ENCODE results near the gene MVP. TPM values are rescaled to one million over a fixed set of nuclear protein-coding genes. Genes with fewer than 3 reads are reported as not detected.

The MVP gene
- total RNA-seq, 2 donors from 2014 or later = 3.0 to 8.0 TPM

DNA sequence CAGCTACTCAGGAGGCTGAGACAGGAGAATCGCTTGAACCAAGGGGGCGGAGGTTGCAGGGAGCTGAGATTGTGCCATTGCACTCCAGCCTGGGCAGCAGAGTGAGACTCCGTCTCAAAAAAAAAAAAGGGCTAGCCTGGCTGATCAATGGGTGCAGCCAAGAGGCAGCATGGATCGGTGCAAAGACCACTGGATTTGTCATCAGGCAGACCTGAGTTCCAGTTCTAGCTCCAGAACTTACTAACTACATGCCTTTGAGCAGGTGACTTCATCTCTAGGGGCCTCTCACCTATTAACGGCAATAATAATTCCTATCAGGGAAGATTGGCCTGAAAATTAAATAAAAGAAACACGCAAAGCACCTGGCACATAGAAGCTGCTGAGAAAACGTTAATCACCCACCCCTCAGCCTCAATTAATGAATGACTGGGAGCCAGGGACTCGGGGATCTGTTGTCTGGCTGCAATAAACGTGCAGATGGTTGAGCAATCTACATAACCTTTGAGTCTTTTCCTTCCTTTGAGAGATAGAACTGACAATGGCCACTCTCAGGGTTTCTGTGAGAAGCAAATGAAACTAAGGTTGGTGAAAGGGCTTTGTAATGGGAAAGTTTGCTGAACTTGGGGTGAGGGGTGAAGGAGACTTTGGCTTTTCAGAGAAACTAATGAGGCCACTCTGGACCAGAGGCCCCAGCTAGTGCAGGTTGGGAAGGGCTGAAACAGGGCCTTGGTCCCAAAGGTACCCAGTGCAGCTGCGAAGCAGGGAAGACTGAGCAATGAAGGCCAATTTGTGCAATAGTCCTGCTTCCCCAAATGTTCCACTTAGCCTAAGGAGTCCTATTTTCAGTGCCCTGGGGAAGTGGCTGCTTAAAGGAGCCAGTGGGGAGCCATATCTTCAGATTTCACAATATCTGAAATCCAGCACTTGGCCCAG lies 71.5 kb downstream of the MVP start:
- Mint-ChIP-seq H3K4me3 (no peak overlapping the region), H3K27me3 (ENCODE audit: insufficient read depth) (no peaks in the 10 kb centered on the region), H3K9me3 (no peaks in the 10 kb centered on the region), H3K36me3 (ENCODE audit: low read depth) (peaks cover 20% of the 10 kb centered on the region), H3K27ac (peak overlapping the region; percentile 7), H3K4me1 (no peaks in the 10 kb centered on the region)
- H3K4me1 ChIP-seq (ENCODE audit: control insufficient read depth, insufficient read depth, low read length) = no peaks in the 10 kb centered on the region
- TF ChIP-seq, protein P1, sequence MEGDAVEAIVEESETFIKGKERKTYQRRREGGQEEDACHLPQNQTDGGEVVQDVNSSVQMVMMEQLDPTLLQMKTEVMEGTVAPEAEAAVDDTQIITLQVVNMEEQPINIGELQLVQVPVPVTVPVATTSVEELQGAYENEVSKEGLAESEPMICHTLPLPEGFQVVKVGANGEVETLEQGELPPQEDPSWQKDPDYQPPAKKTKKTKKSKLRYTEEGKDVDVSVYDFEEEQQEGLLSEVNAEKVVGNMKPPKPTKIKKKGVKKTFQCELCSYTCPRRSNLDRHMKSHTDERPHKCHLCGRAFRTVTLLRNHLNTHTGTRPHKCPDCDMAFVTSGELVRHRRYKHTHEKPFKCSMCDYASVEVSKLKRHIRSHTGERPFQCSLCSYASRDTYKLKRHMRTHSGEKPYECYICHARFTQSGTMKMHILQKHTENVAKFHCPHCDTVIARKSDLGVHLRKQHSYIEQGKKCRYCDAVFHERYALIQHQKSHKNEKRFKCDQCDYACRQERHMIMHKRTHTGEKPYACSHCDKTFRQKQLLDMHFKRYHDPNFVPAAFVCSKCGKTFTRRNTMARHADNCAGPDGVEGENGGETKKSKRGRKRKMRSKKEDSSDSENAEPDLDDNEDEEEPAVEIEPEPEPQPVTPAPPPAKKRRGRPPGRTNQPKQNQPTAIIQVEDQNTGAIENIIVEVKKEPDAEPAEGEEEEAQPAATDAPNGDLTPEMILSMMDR (conservative IDR thresholded peaks at IDR 0.05) = no peak
- no peak for DNase-seq
- H3K4me3 ChIP-seq (ENCODE audit: low read length) = no peak overlapping the region
- 89 to 93% methylated on average over 9 to 10 of the region's 10 CpGs for WGBS, 2 experiments (ENCODE audit: insufficient coverage in 1 of 2, insufficient read length in 1 of 2)
- no peak overlapping the region for H3K9ac ChIP-seq (ENCODE audit: extremely low read depth, low read length, poor library complexity, severe bottlenecking)
- H3K27me3 ChIP-seq (ENCODE audit: control insufficient read depth, insufficient read depth, low read length, poor library complexity, severe bottlenecking) = no peaks in the 10 kb centered on the region
- H3K27ac ChIP-seq (ENCODE audit: low read depth, low read length) = no peak overlapping the region
- H3K9me3 ChIP-seq (ENCODE audit: control insufficient read depth, low read length) = no peaks in the 10 kb centered on the region
- peaks cover 21% of the 10 kb centered on the region for H3K36me3 ChIP-seq (ENCODE audit: control insufficient read depth, insufficient read depth, low read length)

GRCh38 chr16:29892458-29892813 lies 72.2 kb downstream of the MVP start:
- no peak for DNase-seq
- Mint-ChIP-seq H3K27me3 (ENCODE audit: insufficient read depth) (no peaks in the 10 kb centered on the region), H3K4me1 (no peaks in the 10 kb centered on the region), H3K27ac (no peak overlapping the region), H3K9me3 (no peaks in the 10 kb centered on the region), H3K4me3 (no peak overlapping the region), H3K36me3 (ENCODE audit: low read depth) (peaks cover 20% of the 10 kb centered on the region)
- 90 to 93% methylated on average over 6 of the region's 6 CpGs for WGBS, 2 experiments (ENCODE audit: insufficient coverage in 1 of 2, insufficient read length in 1 of 2)
- Histone ChIP-seq H3K27ac (ENCODE audit: low read depth, low read length) (no peak overlapping the region), H3K9me3 (ENCODE audit: control insufficient read depth, low read length) (no peaks in the 10 kb centered on the region), H3K36me3 (ENCODE audit: control insufficient read depth, insufficient read depth, low read length) (peaks cover 21% of the 10 kb centered on the region), H3K9ac (ENCODE audit: extremely low read depth, low read length, poor library complexity, severe bottlenecking) (no peak overlapping the region), H3K27me3 (ENCODE audit: control insufficient read depth, insufficient read depth, low read length, poor library complexity, severe bottlenecking) (no peaks in the 10 kb centered on the region), H3K4me1 (ENCODE audit: control insufficient read depth, insufficient read depth, low read length) (no peaks in the 10 kb centered on the region), H3K4me3 (ENCODE audit: low read length) (no peak overlapping the region)
- TF ChIP-seq, protein P1 (conservative IDR thresholded peaks at IDR 0.05) = no peak

DNA sequence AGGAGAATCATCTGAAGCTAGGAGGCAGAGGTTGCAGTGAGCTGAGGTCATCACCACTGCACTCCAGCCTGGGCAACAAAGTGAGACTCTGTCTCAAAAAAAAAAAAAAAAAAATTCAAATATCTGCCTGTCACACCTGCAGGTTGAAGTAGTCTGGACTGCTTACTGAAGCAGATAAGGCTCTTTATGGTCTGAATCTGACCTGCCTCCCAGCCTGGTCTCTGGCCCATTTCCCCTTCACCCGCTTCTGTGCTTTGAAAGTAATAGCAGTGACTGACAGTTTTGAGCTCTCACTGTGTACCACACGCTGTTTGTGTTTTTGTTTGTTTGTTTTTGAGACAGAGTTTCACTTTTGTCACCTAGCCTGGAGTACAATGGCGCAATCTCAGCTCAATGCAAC lies 73.3 kb downstream of the MVP start:
- H3K36me3 ChIP-seq (ENCODE audit: control insufficient read depth, insufficient read depth, low read length) = peaks cover 21% of the 10 kb centered on the region
- 90 to 95% methylated on average over 2 to 3 of the region's 3 CpGs for WGBS, 2 experiments (ENCODE audit: insufficient coverage in 1 of 2, insufficient read length in 1 of 2)
- Mint-ChIP-seq H3K4me1 (peaks cover 8% of the 10 kb centered on the region), H3K36me3 (ENCODE audit: low read depth) (peaks cover 20% of the 10 kb centered on the region), H3K27me3 (ENCODE audit: insufficient read depth) (no peaks in the 10 kb centered on the region), H3K4me3 (no peak overlapping the region), H3K27ac (no peak overlapping the region), H3K9me3 (no peaks in the 10 kb centered on the region)
- TF ChIP-seq, protein P1 (conservative IDR thresholded peaks at IDR 0.05) = no peak
- H3K9ac ChIP-seq (ENCODE audit: extremely low read depth, low read length, poor library complexity, severe bottlenecking) = no peak overlapping the region
- no peak overlapping the region for H3K4me3 ChIP-seq (ENCODE audit: low read length)
- no peak overlapping the region for H3K27ac ChIP-seq (ENCODE audit: low read depth, low read length)
- H3K4me1 ChIP-seq (ENCODE audit: control insufficient read depth, insufficient read depth, low read length) = no peaks in the 10 kb centered on the region
- H3K9me3 ChIP-seq (ENCODE audit: control insufficient read depth, low read length) = no peaks in the 10 kb centered on the region
- DNase-seq = no peak
- H3K27me3 ChIP-seq (ENCODE audit: control insufficient read depth, insufficient read depth, low read length, poor library complexity, severe bottlenecking) = no peaks in the 10 kb centered on the region

Measured in endodermal cell (in vitro differentiated cells).